ENCODE data around the gene SPARCL1. TPM values are rescaled to one million over a fixed set of nuclear protein-coding genes. Genes with fewer than 3 reads are reported as not detected.

The SPARCL1 gene
- total RNA-seq, 2 experiments from 2014 or later = not detected

- no peaks in the 10 kb centered on the region for H3K4me1 ChIP-seq (ENCODE audit: insufficient read depth, low read length)
- H3K9me3 ChIP-seq (ENCODE audit: control insufficient read depth in 1 of 2, insufficient read depth in 1 of 2, low read length in 2 of 2) = peaks cover 4 to 9% of the 10 kb centered on the region in 2 experiments
- no peak overlapping the region for H3K27ac Mint-ChIP-seq
- ChIA-PET CTCF (no interaction called here), POLR2A (no interaction called here)
- no peaks in the 10 kb centered on the region for H3K27me3 ChIP-seq (ENCODE audit: control insufficient read depth in 1 of 2, insufficient read depth in 2 of 2, low read length in 2 of 2)
- no peak overlapping the region for H3K4me3 Mint-ChIP-seq
- no peak for DNase-seq
- no peaks in the 10 kb centered on the region for H3K36me3 Mint-ChIP-seq (ENCODE audit: low read depth)
- H3K27ac ChIP-seq (ENCODE audit: low read depth in 1 of 2, low read length in 2 of 2) = no peak overlapping the region
- H3K36me3 ChIP-seq (ENCODE audit: insufficient read depth, low read length) = no peaks in the 10 kb centered on the region
- intact Hi-C loops (cut with DNase I, micrococcal nuclease) = no loop called here
- no peaks in the 10 kb centered on the region for H3K27me3 Mint-ChIP-seq
- no peak overlapping the region for H3K4me3 ChIP-seq (ENCODE audit: low read length)
- TF ChIP-seq, protein P1, sequence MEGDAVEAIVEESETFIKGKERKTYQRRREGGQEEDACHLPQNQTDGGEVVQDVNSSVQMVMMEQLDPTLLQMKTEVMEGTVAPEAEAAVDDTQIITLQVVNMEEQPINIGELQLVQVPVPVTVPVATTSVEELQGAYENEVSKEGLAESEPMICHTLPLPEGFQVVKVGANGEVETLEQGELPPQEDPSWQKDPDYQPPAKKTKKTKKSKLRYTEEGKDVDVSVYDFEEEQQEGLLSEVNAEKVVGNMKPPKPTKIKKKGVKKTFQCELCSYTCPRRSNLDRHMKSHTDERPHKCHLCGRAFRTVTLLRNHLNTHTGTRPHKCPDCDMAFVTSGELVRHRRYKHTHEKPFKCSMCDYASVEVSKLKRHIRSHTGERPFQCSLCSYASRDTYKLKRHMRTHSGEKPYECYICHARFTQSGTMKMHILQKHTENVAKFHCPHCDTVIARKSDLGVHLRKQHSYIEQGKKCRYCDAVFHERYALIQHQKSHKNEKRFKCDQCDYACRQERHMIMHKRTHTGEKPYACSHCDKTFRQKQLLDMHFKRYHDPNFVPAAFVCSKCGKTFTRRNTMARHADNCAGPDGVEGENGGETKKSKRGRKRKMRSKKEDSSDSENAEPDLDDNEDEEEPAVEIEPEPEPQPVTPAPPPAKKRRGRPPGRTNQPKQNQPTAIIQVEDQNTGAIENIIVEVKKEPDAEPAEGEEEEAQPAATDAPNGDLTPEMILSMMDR (IDR thresholded peaks at IDR 0.05) = no peak
- H3K9me3 Mint-ChIP-seq = peaks cover 15% of the 10 kb centered on the region
- H3K4me1 Mint-ChIP-seq (ENCODE audit: low read depth) = no peaks in the 10 kb centered on the region
- no peak for ATAC-seq (ENCODE audit: poor library complexity)
Observed at GRCh38 chr4:87525636-87526295, 3.4 kb downstream of the SPARCL1 start.

- Mint-ChIP-seq H3K4me1 (ENCODE audit: low read depth) (no peaks in the 10 kb centered on the region), H3K27me3 (no peaks in the 10 kb centered on the region), H3K36me3 (ENCODE audit: low read depth) (no peaks in the 10 kb centered on the region), H3K4me3 (no peak overlapping the region), H3K27ac (no peak overlapping the region), H3K9me3 (peaks cover 15% of the 10 kb centered on the region)
- no peak overlapping the region for H3K4me3 ChIP-seq (ENCODE audit: low read length)
- intact Hi-C loops (cut with DNase I, micrococcal nuclease) = no loop called here
- H3K4me1 ChIP-seq (ENCODE audit: insufficient read depth, low read length) = no peaks in the 10 kb centered on the region
- H3K9me3 ChIP-seq (ENCODE audit: control insufficient read depth in 1 of 2, insufficient read depth in 1 of 2, low read length in 2 of 2) = peaks cover 4 to 9% of the 10 kb centered on the region in 2 experiments
- no peak for ATAC-seq (ENCODE audit: poor library complexity)
- no peak for DNase-seq
- ChIA-PET CTCF (no interaction called here), POLR2A (no interaction called here)
- no peaks in the 10 kb centered on the region for H3K27me3 ChIP-seq (ENCODE audit: control insufficient read depth in 1 of 2, insufficient read depth in 2 of 2, low read length in 2 of 2)
- no peak overlapping the region for H3K27ac ChIP-seq (ENCODE audit: low read depth in 1 of 2, low read length in 2 of 2)
- no peaks in the 10 kb centered on the region for H3K36me3 ChIP-seq (ENCODE audit: insufficient read depth, low read length)
- TF ChIP-seq, protein P1 (IDR thresholded peaks at IDR 0.05) = no peak
Observed at GRCh38 chr4:87524456-87524855, 4.7 kb downstream of the SPARCL1 start.

- H3K4me1 ChIP-seq (ENCODE audit: insufficient read depth, low read length) = no peaks in the 10 kb centered on the region
- no peak overlapping the region for H3K4me3 ChIP-seq (ENCODE audit: low read length)
- Mint-ChIP-seq H3K4me1 (ENCODE audit: low read depth) (no peaks in the 10 kb centered on the region), H3K4me3 (no peak overlapping the region), H3K36me3 (ENCODE audit: low read depth) (no peaks in the 10 kb centered on the region), H3K9me3 (peaks cover 15% of the 10 kb centered on the region), H3K27ac (no peak overlapping the region), H3K27me3 (no peaks in the 10 kb centered on the region)
- ATAC-seq (ENCODE audit: poor library complexity) (no peak), DNase-seq (no peak)
- no peaks in the 10 kb centered on the region for H3K36me3 ChIP-seq (ENCODE audit: insufficient read depth, low read length)
- peaks cover 4 to 9% of the 10 kb centered on the region in 2 experiments for H3K9me3 ChIP-seq (ENCODE audit: control insufficient read depth in 1 of 2, insufficient read depth in 1 of 2, low read length in 2 of 2)
- CTCF ChIA-PET = no interaction called here
- TF ChIP-seq, protein P1 (IDR thresholded peaks at IDR 0.05) = no peak
- H3K27me3 ChIP-seq (ENCODE audit: control insufficient read depth in 1 of 2, insufficient read depth in 2 of 2, low read length in 2 of 2) = no peaks in the 10 kb centered on the region
- intact Hi-C loops (cut with DNase I, micrococcal nuclease) = no loop called here
- H3K27ac ChIP-seq (ENCODE audit: low read depth in 1 of 2, low read length in 2 of 2) = no peak overlapping the region
- POLR2A ChIA-PET = no interaction called here
Observed at GRCh38 chr4:87523307-87523706, 5.9 kb downstream of the SPARCL1 start.
